Measurements from ENCODE around the gene MAP10. TPM values are rescaled to one million over a fixed set of nuclear protein-coding genes. Genes with fewer than 3 reads are reported as not detected.

MAP10 gene
- total and polyA plus RNA-seq, 2 experiments from 2014 or later, result 2.9 to 3.3 TPM

DNA sequence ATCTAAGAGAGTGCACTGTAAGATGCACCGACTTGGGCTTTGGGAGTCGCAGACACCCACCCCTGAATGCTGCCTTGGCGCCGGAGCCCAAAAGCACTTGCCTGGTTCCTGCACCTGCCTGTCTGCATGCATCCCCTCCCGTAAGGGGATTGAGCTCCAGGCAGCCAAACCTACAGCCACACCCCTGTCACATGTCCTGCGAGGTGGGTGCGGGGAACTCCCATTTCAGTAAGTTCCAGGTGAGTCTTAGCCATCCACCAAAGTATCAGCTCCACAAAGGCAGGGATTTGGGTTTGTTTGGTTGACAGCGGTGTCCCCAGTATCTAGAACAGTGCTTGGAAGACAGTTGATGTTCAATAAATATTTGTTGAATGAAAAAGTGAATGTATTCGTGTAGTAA, 31.5 kb upstream of the MAP10 start:
- H3K4me3 Mint-ChIP-seq, result no peak overlapping the region
- no peaks in the 10 kb centered on the region; the same call in 2 of the 3 replicates for H3K9me3 Mint-ChIP-seq
- ATAC-seq, result peak; percentile 52; the same call in 2 of the 3 replicates
- Histone ChIP-seq H3K9me2 (ENCODE audit: insufficient read depth) (no peaks in the 10 kb centered on the region), H3K4me2 (no peak overlapping the region), H3K27me3 (ENCODE audit: insufficient read depth) (no peaks in the 10 kb centered on the region), H3K27ac (ENCODE audit: low read depth) (no peak overlapping the region), H3F3A (replicated peaks; ENCODE audit: low read depth) (no peaks in the 10 kb centered on the region), H3K79me2 (replicated peaks; ENCODE audit: insufficient read depth) (no peaks in the 10 kb centered on the region), H4K20me1 (replicated peaks; ENCODE audit: insufficient read depth) (no peaks in the 10 kb centered on the region), H3K36me3 (ENCODE audit: insufficient read depth) (no peaks in the 10 kb centered on the region), H2AFZ (0 out of 2 replicates have a peak overlapping the region, but pooled peaks have one; percentile 35), H3K4me1 (ENCODE audit: insufficient read depth) (peaks cover 20% of the 10 kb centered on the region), H3K4me3 (no peak overlapping the region)
- H3K27ac Mint-ChIP-seq, result no peak overlapping the region
- peak; percentile 15 for DNase-seq (ENCODE audit: low spot score)
- no peaks in the 10 kb centered on the region for H3K36me3 Mint-ChIP-seq (ENCODE audit: low read depth)
- H3K27me3 Mint-ChIP-seq (ENCODE audit: insufficient read depth, low read depth, poor library complexity), result no peaks in the 10 kb centered on the region
- TF ChIP-seq CREB1 (CRISPR knock-in tag; IDR thresholded peaks at IDR 0.05; ENCODE audit: low read depth) (no peak), JUNB (IDR thresholded peaks at IDR 0.05; ENCODE audit: unreplicated experiment) (no peak), NANOG (IDR thresholded peaks at IDR 0.05; ENCODE audit: borderline replicate concordance) (no peak), ZNF114 (CRISPR knock-in tag; IDR thresholded peaks at IDR 0.05) (no peak), STAT1 (IDR thresholded peaks at IDR 0.05; ENCODE audit: unreplicated experiment) (no peak), EZH2phosphoT487 (IDR thresholded peaks at IDR 0.05; ENCODE audit: unreplicated experiment) (no peak), EZH2 (IDR thresholded peaks at IDR 0.05; ENCODE audit: low read depth, unreplicated experiment) (no peak), POLR2AphosphoS5 (IDR thresholded peaks at IDR 0.05; ENCODE audit: low read depth) (no peak), ZNF331 (CRISPR knock-in tag; IDR thresholded peaks at IDR 0.05; ENCODE audit: low read depth) (no peak)
- TF ChIP-seq, protein P1, sequence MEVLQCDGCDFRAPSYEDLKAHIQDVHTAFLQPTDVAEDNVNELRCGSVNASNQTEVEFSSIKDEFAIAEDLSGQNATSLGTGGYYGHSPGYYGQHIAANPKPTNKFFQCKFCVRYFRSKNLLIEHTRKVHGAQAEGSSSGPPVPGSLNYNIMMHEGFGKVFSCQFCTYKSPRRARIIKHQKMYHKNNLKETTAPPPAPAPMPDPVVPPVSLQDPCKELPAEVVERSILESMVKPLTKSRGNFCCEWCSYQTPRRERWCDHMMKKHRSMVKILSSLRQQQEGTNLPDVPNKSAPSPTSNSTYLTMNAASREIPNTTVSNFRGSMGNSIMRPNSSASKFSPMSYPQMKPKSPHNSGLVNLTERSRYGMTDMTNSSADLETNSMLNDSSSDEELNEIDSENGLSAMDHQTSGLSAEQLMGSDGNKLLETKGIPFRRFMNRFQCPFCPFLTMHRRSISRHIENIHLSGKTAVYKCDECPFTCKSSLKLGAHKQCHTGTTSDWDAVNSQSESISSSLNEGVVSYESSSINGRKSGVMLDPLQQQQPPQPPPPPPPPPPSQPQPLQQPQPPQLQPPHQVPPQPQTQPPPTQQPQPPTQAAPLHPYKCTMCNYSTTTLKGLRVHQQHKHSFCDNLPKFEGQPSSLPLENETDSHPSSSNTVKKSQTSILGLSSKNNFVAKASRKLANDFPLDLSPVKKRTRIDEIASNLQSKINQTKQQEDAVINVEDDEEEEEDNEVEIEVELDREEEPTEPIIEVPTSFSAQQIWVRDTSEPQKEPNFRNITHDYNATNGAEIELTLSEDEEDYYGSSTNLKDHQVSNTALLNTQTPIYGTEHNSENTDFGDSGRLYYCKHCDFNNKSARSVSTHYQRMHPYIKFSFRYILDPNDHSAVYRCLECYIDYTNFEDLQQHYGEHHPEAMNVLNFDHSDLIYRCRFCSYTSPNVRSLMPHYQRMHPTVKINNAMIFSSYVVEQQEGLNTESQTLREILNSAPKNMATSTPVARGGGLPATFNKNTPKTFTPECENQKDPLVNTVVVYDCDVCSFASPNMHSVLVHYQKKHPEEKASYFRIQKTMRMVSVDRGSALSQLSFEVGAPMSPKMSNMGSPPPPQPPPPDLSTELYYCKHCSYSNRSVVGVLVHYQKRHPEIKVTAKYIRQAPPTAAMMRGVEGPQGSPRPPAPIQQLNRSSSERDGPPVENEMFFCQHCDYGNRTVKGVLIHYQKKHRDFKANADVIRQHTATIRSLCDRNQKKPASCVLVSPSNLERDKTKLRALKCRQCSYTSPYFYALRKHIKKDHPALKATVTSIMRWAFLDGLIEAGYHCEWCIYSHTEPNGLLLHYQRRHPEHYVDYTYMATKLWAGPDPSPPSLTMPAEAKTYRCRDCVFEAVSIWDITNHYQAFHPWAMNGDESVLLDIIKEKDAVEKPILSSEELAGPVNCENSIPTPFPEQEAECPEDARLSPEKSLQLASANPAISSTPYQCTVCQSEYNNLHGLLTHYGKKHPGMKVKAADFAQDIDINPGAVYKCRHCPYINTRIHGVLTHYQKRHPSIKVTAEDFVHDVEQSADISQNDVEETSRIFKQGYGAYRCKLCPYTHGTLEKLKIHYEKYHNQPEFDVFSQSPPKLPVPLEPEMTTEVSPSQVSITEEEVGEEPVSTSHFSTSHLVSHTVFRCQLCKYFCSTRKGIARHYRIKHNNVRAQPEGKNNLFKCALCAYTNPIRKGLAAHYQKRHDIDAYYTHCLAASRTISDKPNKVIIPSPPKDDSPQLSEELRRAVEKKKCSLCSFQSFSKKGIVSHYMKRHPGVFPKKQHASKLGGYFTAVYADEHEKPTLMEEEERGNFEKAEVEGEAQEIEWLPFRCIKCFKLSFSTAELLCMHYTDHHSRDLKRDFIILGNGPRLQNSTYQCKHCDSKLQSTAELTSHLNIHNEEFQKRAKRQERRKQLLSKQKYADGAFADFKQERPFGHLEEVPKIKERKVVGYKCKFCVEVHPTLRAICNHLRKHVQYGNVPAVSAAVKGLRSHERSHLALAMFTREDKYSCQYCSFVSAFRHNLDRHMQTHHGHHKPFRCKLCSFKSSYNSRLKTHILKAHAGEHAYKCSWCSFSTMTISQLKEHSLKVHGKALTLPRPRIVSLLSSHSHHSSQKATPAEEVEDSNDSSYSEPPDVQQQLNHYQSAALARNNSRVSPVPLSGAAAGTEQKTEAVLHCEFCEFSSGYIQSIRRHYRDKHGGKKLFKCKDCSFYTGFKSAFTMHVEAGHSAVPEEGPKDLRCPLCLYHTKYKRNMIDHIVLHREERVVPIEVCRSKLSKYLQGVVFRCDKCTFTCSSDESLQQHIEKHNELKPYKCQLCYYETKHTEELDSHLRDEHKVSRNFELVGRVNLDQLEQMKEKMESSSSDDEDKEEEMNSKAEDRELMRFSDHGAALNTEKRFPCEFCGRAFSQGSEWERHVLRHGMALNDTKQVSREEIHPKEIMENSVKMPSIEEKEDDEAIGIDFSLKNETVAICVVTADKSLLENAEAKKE (CRISPR knock-in tag; IDR thresholded peaks at IDR 0.05), result no peak
- TF ChIP-seq, protein P2, sequence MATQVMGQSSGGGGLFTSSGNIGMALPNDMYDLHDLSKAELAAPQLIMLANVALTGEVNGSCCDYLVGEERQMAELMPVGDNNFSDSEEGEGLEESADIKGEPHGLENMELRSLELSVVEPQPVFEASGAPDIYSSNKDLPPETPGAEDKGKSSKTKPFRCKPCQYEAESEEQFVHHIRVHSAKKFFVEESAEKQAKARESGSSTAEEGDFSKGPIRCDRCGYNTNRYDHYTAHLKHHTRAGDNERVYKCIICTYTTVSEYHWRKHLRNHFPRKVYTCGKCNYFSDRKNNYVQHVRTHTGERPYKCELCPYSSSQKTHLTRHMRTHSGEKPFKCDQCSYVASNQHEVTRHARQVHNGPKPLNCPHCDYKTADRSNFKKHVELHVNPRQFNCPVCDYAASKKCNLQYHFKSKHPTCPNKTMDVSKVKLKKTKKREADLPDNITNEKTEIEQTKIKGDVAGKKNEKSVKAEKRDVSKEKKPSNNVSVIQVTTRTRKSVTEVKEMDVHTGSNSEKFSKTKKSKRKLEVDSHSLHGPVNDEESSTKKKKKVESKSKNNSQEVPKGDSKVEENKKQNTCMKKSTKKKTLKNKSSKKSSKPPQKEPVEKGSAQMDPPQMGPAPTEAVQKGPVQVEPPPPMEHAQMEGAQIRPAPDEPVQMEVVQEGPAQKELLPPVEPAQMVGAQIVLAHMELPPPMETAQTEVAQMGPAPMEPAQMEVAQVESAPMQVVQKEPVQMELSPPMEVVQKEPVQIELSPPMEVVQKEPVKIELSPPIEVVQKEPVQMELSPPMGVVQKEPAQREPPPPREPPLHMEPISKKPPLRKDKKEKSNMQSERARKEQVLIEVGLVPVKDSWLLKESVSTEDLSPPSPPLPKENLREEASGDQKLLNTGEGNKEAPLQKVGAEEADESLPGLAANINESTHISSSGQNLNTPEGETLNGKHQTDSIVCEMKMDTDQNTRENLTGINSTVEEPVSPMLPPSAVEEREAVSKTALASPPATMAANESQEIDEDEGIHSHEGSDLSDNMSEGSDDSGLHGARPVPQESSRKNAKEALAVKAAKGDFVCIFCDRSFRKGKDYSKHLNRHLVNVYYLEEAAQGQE (IDR thresholded peaks at IDR 0.05; ENCODE audit: unreplicated experiment), result no peak
- TF ChIP-seq, protein P3, sequence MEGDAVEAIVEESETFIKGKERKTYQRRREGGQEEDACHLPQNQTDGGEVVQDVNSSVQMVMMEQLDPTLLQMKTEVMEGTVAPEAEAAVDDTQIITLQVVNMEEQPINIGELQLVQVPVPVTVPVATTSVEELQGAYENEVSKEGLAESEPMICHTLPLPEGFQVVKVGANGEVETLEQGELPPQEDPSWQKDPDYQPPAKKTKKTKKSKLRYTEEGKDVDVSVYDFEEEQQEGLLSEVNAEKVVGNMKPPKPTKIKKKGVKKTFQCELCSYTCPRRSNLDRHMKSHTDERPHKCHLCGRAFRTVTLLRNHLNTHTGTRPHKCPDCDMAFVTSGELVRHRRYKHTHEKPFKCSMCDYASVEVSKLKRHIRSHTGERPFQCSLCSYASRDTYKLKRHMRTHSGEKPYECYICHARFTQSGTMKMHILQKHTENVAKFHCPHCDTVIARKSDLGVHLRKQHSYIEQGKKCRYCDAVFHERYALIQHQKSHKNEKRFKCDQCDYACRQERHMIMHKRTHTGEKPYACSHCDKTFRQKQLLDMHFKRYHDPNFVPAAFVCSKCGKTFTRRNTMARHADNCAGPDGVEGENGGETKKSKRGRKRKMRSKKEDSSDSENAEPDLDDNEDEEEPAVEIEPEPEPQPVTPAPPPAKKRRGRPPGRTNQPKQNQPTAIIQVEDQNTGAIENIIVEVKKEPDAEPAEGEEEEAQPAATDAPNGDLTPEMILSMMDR (conservative IDR thresholded peaks at IDR 0.05; ENCODE audit: low read depth in 2 of 2), result no peak
- TF ChIP-seq, protein P4, sequence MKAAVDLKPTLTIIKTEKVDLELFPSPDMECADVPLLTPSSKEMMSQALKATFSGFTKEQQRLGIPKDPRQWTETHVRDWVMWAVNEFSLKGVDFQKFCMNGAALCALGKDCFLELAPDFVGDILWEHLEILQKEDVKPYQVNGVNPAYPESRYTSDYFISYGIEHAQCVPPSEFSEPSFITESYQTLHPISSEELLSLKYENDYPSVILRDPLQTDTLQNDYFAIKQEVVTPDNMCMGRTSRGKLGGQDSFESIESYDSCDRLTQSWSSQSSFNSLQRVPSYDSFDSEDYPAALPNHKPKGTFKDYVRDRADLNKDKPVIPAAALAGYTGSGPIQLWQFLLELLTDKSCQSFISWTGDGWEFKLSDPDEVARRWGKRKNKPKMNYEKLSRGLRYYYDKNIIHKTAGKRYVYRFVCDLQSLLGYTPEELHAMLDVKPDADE (IDR thresholded peaks at IDR 0.05), result no peak
- peaks cover 20% of the 10 kb centered on the region for H3K4me1 Mint-ChIP-seq

Measured in GM23338 (cell line).